ENCODE data around the gene ELP1.

The ELP1 gene

GRCh38 chr9:108877524-108877923, 56.4 kb downstream of the ELP1 start:
- DNase-seq, result no peak

- no peak for DNase-seq
Measured at GRCh38 chr9:108876425-108876824, 57.5 kb downstream of the ELP1 start.

- DNase-seq, result no peak
Measured at GRCh38 chr9:108874058-108874788, 59.7 kb downstream of the ELP1 start.

- DNase-seq, result no peak
Measured at GRCh38 chr9:108869092-108869725, 64.7 kb downstream of the ELP1 start.

DNA sequence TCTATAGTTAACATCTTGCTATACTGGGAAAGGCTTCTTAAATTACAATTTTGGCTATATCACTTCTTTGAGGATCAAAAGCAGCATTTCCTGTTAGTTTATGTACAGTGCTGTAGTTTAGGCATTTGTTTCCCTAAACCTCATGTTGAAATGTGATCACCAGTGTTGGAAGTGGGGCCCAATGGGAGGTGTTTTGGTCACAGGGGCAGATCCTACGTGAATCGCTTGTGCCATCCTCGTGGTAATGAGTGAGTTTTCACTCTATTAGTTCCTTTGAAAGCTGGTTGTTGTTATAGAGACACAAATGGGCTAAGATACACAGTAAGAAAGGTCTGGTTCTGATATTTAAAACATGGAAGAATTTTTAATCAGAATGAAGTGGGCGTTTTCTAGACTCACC, 66.1 kb downstream of the ELP1 start:
- DNase-seq, result no peak

DNA sequence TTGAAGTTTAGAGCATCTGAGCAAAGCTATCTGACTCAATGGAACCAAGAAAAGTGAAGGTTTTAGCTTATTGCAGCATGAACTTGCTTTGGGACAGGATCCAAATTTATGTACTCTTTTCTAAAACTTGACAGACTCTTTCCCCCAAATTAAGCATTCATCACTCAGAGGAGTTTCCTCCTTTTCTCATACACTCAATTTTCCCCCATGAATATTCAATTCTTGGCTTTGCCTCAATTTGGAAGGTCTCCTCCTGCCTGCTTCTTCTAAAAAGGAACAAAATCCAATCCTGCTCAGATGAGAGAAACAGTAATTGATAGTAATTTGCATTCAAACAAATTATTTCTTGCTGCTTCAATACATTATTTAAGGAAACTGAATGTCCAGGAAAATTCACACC, 66.8 kb downstream of the ELP1 start:
- DNase-seq, result no peak

GRCh38 chr9:108866001-108866420, 67.9 kb downstream of the ELP1 start:
- DNase-seq, result no peak

- DNase-seq, result no peak
Measured at GRCh38 chr9:108865037-108865436, 68.9 kb downstream of the ELP1 start.

- DNase-seq, result no peak
Measured at GRCh38 chr9:108864446-108864845, 69.5 kb downstream of the ELP1 start.

- no peak for DNase-seq
Measured at GRCh38 chr9:108863891-108864290, 70.0 kb downstream of the ELP1 start.

DNA sequence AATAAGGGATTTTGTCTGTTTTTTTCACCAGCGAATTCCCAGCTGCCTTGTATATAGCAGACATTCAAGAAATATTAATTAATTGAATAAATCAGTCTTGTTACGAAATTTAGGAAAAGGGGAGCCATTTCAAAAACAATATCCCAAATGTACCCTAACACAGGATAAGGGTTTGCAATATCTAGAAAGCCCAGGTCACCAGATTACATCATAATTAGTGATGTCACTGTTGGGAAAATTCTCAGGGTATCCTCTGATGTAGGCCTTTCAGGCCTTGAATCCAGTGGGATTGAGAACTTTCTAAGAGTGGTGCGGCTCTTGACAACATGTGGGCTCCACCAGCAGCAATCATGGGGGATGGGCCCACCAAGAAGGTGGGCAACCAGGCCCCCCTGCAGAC, 71.9 kb downstream of the ELP1 start, which contains the start of gene ACTL7A:
Gene ACTL7A, plus strand, starts transcription at position 270 of the 400 bp plus-strand sequence. Its CDS starts 57 bp downstream, at position 327.
- DNase-seq, result no peak

- no peak for DNase-seq
Measured at GRCh38 chr9:108861464-108861863, 72.5 kb downstream of the ELP1 start.

DNA sequence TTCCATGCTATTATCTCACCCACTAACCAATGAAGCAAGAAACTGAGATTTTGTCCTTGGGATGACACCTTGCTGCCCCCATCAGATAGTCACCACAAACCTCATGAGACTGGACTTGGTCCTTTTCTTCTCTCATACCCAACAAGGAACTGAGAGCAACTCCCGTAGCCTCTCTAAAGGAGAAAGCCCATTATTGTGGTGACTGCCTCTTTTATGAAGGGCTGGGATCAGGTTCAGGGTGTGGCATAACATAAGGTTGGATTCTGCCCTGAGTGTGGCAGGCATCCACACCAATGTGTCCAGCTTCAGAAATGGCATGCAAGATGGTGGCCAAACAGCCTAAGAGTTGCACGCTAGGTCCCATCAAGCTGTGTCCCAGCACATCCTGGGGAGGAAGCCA, 73.2 kb downstream of the ELP1 start:
- DNase-seq, result no peak

GRCh38 chr9:108860354-108860753, 73.6 kb downstream of the ELP1 start:
- DNase-seq, result peak; percentile 10

DNA sequence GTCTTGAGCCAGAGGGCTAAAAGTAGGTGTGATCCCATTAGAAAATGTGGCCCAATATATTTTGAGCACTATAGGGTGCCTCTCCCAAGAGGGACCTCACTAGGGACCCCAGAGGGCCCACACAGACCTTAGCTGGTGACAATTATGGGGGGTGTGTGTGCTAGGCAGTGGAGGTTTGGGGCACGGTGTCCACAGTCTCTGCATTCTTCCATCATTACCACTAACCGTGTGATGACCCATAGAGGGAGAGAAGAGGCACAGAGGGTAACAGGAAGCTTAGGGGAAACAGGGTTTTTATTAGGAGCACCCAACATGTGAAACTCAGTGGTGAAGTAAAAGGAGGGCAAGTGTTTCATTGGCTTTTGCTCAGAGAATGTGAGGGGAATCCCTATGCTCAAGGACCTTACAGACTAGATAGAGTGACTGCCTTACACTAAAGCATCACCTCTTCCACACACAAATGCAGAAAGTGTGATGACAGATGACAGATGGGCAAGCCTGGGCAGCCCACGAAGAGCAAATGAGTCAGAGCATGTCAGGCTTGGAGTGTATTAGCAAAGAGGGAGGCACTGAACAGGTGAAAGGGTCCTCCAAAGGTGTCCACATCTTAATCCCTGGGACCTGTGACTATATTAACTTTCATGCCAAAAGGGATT, 74.3 kb downstream of the ELP1 start:
- DNase-seq, result no peak

- no peak for DNase-seq
Measured at GRCh38 chr9:108857572-108857971, 76.4 kb downstream of the ELP1 start.

DNA sequence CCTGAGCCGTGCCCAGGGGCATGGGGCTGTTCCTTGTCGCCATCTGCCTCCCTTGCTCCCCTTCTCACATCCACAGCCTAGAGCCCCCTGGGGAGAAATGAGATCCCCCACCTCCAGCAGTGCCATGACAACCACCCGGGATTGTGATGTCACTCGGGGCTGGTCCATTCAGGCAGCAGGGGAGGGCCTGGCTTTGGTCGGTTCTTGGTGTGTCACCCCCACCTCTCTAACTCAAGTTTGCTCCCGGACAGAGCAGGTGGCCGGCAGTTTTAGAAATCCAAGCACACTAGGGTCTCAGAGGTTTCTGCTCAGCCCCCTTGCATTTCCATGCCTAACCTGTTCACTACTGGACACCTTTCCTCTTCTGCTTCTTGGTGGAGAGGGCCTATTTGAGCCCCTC, 78.0 kb downstream of the ELP1 start, which contains the start of gene ACTL7B:
Gene ACTL7B, minus strand, starts transcription at position 99 of the 400 bp plus-strand sequence. Its CDS starts 56 bp downstream, at position 43.
- no peak for DNase-seq

DNA sequence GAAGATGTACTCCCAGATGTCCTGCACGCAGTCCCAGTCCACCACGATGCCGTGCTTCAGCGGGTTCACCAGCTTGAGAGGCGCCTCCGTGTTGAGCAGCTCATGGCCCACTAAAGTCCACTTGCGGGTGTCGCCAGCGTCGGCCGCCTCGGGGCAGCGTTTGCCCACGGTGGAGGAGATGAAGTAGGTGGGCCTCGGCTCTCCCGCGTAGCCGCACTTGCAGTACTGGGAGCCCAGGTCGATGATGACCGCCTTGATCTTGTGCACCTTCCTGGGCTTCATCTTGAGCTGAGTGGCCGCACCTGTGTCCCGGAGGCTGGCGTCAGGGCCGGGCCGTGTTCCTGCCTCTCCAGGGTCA, 78.4 kb downstream of the ELP1 start:
- DNase-seq, result no peak

DNA sequence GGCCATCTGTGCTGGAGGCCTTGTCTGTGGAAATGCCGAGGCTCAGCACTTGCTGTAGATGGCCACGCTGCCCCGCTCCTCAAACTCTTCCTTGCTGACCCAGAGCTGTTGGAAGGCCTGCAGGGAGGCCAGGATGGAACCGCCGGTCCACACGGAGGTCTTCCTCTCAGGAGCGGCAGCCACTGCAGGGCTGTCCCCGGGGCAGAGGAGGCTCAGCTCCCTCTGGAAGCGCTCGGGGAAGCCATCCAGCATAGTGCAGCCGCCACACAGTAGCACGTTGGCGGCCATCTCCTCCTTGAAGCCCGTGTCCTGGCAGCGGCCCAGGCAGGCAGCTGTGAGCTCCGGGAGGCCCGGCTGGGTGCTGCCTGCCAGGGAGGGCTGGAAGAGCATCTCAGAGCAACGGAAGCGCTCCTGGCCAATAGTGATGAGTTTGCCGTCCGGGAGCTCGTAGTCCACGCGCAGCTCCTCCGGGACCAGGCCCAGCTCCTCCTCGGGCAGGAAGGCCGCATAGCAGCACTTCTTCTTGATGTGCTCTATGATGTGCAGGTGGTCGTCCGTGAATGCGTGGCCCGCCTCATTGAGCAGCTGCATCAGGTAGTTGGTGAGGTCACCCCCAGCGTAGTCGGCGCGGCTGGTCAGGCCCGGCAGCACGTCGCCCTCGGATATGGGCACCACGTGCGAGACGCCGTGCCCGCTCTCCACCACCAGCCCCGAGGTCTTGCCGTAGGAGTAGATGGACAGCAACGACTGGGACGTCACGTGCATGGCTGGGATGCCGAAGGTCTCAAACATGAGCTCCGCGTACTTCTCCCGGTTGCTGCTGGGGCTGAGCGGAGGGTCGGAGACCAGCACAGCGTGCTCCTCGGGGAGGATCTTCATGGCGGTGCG, 79.0 kb downstream of the ELP1 start:
- DNase-seq, result no peak

GRCh38 chr9:108854094-108854493, 79.8 kb downstream of the ELP1 start:
- DNase-seq, result no peak

DNA sequence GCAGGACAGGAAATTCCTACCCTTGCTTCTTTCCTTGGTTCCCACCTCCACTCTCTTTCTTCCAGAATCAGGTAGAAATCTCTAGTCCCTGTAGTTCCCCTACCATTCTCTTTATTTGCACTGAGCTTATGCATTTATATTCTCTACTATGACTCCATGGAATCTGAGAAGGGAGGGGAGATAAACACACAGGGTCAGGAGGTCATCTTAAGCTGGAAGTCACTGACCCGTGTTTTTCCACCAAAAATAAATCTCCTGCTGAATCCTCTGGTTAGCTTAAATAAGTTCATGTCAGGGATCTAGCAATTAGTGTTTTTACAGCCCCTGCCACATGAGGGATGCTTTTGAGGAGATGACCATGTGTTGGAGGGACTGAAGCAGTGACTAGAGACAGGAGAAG, 81.8 kb downstream of the ELP1 start:
- no peak for DNase-seq

GRCh38 chr9:108851138-108851537, 82.8 kb downstream of the ELP1 start:
- no peak for DNase-seq
